Measurements from ENCODE around the gene TLE3.

TLE3 gene

DNA sequence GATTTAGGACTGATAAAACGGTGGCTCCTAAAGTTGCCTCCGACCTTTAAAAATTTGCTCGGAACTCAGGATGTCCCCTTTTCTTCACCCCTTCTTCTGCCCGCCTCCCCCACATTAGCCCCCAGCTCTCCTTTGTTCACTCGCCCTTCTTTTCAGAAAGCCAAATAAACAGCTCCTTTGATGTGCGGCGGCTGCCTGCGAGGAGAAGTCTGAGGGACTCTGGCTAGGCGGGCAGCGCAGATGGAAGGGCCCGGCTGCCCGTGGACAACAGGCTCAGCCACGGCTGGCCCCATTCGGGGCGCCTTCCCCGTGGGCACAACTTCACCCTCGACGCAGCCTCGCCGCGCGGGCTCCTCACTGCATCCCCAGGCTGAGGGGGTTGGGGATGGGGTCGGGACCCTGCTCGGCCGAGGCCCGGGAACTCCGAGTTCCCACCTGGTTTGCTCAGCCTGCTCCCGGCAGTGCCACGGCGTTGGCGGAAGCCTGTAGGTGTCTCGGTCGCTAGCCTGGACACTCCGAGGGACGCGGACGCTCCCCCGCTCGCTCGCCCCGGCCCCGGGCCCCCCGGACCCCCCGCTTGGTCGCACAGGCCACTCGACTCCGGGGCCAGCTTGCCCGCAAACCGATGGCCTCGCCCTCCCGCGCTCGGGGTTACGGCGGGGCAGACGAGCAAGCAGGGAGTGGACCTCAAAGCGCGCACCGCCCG lies 897 bp upstream of the TLE3 start:
- DNase-seq = peak; percentile 20 to 40

GRCh38 chr15:70098153-70098460 lies 390 bp upstream of the TLE3 start:
- DNase-seq = no peak

- DNase-seq = no peak
Measured at GRCh38 chr15:70097063-70097320, 725 bp downstream of the TLE3 start.

DNA sequence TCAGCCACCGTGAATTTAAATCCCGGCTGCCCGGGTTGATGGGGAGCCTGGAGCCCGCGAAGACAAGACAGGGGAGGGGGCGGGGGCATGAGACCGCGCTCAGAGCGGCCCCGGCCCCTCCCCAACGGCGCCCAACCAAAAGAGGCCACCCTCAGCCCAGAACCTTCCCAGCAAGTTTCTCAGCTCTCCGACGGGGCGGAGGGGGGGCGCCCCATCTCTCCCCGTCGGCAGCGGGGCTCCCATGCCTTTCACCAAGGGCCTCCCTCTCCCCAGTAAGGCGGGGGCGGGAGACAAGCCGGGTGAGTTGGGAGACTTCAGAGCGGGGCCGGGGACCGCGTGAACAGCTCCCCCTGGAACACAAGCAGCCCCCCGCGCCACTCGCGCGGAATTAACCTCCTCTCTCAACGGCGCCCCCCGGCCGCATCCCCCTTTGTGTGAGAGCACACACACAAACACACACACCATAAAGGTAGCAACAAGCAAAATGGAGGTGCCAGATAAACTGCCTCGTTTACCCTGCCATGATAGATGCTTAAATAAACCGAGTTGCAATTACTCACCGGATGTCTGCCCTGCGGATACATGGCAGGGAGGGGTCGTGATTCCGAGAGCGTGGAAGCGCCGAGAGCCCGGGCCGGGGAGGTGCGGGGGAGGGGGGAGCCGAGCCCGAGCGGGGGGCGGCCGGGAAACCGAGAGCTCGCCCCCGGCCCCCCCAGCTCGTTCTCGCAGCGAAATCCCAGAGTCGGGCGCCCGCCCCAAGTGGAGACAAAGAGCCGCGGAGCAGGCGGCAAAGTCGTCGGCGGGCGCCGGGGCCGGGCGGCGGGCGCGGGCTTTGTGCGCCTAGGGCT lies 1.3 kb downstream of the TLE3 start:
- DNase-seq = peak; percentile 20 to 55

GRCh38 chr15:70095408-70096214 lies 2.1 kb downstream of the TLE3 start:
- DNase-seq = peak in 1 of 2 donors; percentile 67

DNA sequence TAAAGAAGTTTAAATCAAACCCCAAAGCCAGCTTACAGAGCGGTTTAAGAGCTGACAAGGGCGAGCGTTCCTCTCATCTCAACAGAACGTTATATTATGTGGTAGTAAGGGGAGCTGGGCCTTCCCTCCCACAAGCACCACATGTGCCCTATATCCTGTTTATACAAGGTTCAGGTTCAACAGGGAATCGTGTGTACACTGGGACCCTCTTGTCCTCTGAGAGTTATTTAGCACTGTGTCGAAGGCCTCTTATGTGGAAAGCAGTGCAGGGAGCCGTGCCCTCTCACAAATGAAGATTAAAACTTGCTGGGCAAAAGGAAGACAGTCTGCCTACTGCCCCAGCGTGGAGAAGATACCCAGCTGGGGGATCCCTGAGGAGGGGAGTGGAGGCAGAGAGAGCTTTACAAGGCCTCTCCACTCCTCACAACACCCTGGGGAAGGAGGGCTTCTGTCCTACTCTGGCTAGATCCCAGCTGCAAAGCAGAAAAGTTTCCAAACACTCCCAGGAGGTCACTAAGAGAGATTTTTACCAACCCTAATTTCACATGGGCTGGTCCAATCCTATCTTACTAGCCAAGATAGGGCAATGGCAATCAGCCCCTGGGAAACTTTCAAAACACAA lies 2.9 kb downstream of the TLE3 start:
- no peak for DNase-seq

GRCh38 chr15:70093481-70094319 lies 4.0 kb downstream of the TLE3 start:
- DNase-seq = no peak

DNA sequence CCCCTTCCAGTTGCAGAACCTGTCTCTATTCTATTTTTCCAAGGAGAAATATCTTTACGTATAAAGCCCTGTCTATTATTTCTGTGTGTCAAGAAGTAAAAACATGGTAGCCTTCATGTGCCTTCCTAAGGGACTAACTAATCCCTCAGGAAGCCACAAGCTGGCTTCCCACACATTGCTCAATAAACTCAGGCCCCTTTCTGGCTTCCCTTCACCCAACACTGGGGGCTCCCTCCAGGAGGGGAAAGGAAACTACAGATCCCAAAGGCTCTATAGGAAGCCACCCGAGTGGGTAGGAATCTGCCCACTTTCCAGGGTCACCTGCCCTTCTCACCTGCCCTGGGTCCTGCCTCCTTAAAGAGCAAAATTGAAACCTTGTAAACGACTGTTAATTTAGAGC lies 4.6 kb downstream of the TLE3 start:
- no peak for DNase-seq

GRCh38 chr15:70092464-70093027 lies 5.2 kb downstream of the TLE3 start:
- DNase-seq = no peak

- DNase-seq = peak in 1 of 2 donors; percentile 33
Measured at GRCh38 chr15:70091726-70092463, 5.8 kb downstream of the TLE3 start.

- no peak for DNase-seq
Measured at GRCh38 chr15:70090436-70091296, 7.1 kb downstream of the TLE3 start.

- DNase-seq = no peak
Measured at GRCh38 chr15:70089692-70089971, 8.1 kb downstream of the TLE3 start.

- no peak for DNase-seq
Measured at GRCh38 chr15:70088887-70089691, 8.6 kb downstream of the TLE3 start.

DNA sequence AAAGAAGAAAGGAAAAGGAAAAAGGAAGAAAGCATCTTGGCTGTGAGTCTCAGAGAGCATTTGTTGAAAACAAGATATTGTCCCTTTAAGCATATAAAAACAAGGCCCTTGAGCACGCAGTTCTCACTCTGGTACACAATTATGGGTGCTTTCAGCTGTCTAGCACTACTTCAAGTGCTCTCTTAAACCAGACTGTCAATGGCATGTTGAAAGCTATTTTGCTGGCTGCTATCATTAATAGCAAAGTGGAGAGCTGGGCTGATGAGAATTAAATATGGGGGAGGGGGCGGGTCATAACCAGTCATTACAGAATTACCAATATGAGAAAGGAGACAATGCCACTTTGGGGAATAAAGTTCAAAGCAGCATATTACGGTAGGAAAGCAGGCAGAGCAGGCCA lies 9.3 kb downstream of the TLE3 start:
- no peak for DNase-seq

- no peak for DNase-seq
Measured at GRCh38 chr15:70087708-70088352, 9.9 kb downstream of the TLE3 start.

- peak in 1 of 2 donors; percentile 18 for DNase-seq
Measured at GRCh38 chr15:70086636-70087035, 11.1 kb downstream of the TLE3 start.

GRCh38 chr15:70084461-70084860 lies 13.3 kb downstream of the TLE3 start:
- no peak for DNase-seq

- peak in 1 of 2 donors; percentile 27 for DNase-seq
Measured at GRCh38 chr15:70083946-70084345, 13.8 kb downstream of the TLE3 start.

- DNase-seq = no peak
Measured at GRCh38 chr15:70083418-70083817, 14.3 kb downstream of the TLE3 start.

Data from CD4-positive, alpha-beta T cell treated with Interleukin-1 beta for 1 hour (primary cell).